OCI-LY3 (cell line): ENCODE measurements around the gene EYA4.
A peak's percentile ranks its signal among the peaks of the same experiment; 100 is the strongest.

ENCODE experiments used
- CTCF ChIP-seq: fragments of 200-600, 300-600 bp; sonication (generic); IDR thresholded peaks from 2 replicates; pipeline ENCODE4 v1.5.1; 2014; ENCODE audit warnings: antibody characterized with exemption, low read length, low read depth
- EZH2phosphoT487 ChIP-seq: fragments of 200-600 bp; shearing (Covaris generic); IDR thresholded peaks from 2 replicates; pipeline ENCODE4 v1.6.1; 2018; ENCODE audit warnings: antibody characterized with exemption, mixed run types, low read depth

- TF ChIP-seq CTCF (peak; percentile 65), EZH2phosphoT487 (no peak)
Observed at GRCh38 chr6:133512410-133513016, 271.4 kb downstream of the EYA4 start.
